ENCODE data around the gene FOXO6. TPM values are rescaled to one million over a fixed set of nuclear protein-coding genes. Genes with fewer than 3 reads are reported as not detected.
A peak's percentile ranks its signal among the peaks of the same experiment; 100 is the strongest.

FOXO6 gene
- total and polyA plus RNA-seq, 3 experiments from 2014 or later, result 0.11 TPM; not detected in 2

DNA sequence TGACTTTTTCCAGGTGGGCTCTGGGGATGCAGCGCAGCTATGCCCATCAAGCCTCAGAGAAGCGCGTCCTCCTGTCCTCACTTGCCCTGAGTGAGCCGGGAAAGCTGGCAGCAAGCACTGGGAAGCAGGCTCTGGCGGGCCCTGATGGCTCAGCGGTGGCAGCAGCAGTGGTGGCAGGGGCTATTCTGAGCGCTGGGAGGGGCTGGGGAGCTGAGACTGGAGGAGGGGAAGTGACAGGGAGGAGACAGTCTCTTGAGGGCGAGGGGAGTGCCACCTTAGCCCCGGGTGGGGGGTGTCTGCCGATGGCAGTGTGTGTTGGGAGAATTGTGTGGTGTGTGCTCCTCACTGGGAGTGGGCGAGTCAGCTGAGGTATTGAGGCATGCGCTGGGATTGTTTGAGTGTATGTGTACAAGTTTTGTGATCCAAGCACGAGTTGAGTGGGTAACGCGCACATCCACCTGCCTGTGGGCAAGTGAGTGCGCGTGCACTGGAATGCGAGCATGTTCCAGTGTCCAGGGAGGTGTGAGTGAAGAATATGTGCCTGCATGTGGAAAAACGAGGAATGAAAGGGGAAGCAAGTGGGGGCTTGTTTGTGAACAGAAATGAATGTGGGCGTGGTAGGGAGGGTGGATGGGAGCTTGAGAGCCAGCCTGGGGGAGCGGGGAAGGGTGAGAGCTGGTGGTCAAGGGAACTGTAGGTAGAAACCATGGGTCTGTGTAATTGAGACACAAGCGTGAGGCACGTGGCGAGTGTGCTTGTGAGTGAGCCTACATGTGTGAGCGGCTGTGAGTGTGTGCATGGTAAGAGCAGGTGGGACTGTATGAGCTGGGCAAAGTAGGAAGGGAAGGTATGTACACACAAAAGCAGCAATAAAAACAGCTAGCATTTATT lies 2.9 kb upstream of the FOXO6 start:
- Histone ChIP-seq H3K4me3 (ENCODE audit: low read length) (no peak overlapping the region), H3K27ac (ENCODE audit: low read depth, low read length) (no peak overlapping the region), H3K4me1 (ENCODE audit: insufficient read depth, low read length) (peaks cover 18% of the 10 kb centered on the region), H3K36me3 (ENCODE audit: insufficient read depth, low read length) (no peaks in the 10 kb centered on the region), H3K9me3 (ENCODE audit: low read length) (no peaks in the 10 kb centered on the region), H3K27me3 (ENCODE audit: insufficient read depth, low read length, poor library complexity, severe bottlenecking) (peaks cover 10% of the 10 kb centered on the region)
- ChIA-PET POLR2A (no interaction called here), CTCF (no interaction called here)
- H3K27me3 Mint-ChIP-seq, result peaks cover 8 to 15% of the 10 kb centered on the region in 2 donors
- DNase-seq, result no peak
- H3K36me3 Mint-ChIP-seq, result no peaks in the 10 kb centered on the region
- peak overlapping the region in 6 of 8 donors; percentile 70 to 97 (median 84) for H3K27ac Mint-ChIP-seq
- peaks cover 8 to 12% (median 11%) of the 10 kb centered on the region in 3 donors for H3K4me1 Mint-ChIP-seq
- no peaks in the 10 kb centered on the region for H3K9me3 Mint-ChIP-seq
- peak overlapping the region in 2 of 7 donors; percentile 28 to 42 for H3K4me3 Mint-ChIP-seq

DNA sequence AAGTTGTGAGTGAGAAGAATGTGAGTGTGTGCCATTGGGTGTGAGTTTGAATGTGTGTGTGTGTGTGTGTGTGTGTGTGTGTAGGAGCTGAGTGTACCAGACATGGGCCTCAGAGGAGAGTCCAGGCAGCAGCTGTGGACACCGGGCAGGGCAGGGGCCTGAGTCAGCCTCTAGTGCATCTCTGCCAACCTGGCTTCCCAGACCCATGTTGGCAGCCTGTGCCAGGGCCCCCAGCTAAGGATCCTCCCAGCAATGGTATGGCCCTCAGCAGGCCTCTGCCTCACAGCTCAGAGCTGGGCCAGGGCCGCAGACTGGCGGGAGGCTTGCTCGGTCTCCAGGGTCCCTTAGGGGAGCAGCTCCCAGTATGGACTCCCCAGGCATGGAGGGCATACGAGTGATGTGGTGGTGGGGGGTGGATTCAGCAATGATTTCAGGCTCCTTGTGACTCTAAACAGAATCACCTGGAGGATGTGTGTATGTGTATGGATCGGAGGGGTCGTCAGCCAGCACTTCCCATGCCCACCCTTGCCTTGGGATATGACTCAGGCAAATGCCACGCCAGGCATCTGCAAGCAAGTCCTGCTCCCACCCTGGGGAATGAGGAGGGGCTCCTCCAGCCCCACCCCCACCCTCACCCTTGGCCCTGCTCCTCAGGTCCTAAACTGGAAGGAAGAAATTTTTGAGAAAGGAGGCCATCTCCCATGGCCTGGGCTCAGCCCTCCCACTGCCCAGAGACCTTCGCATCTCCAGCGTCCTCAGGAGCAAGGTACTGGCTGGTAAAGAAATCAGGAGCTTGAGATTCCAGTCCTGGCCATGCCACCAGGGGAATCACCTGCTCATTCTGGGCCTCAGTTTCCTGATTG lies 1.8 kb upstream of the FOXO6 start:
- H3K27me3 Mint-ChIP-seq, result peaks cover 12 to 13% of the 10 kb centered on the region in 2 donors
- peaks cover 8 to 12% (median 11%) of the 10 kb centered on the region in 3 donors for H3K4me1 Mint-ChIP-seq
- Histone ChIP-seq H3K27ac (ENCODE audit: low read depth, low read length) (no peak overlapping the region), H3K4me1 (ENCODE audit: insufficient read depth, low read length) (peaks cover 18% of the 10 kb centered on the region), H3K36me3 (ENCODE audit: insufficient read depth, low read length) (no peaks in the 10 kb centered on the region), H3K4me3 (ENCODE audit: low read length) (no peak overlapping the region), H3K9me3 (ENCODE audit: low read length) (no peaks in the 10 kb centered on the region), H3K27me3 (ENCODE audit: insufficient read depth, low read length, poor library complexity, severe bottlenecking) (peaks cover 16% of the 10 kb centered on the region)
- H3K36me3 Mint-ChIP-seq, result no peaks in the 10 kb centered on the region
- no peaks in the 10 kb centered on the region for H3K9me3 Mint-ChIP-seq
- H3K27ac Mint-ChIP-seq, result peak overlapping the region in 7 of 8 donors; percentile 62 to 97 (median 85)
- H3K4me3 Mint-ChIP-seq, result peak overlapping the region in 4 of 7 donors; percentile 32 to 81 (median 40)
- DNase-seq, result peak in 1 of 5 donors; percentile 19
- ChIA-PET CTCF (interaction anchor here (1.4 kb wide), 1 partner anchor 10 kb away, joined by 3 read pairs; no protein-coding TSS in a partner anchor), POLR2A (no interaction called here)

DNA sequence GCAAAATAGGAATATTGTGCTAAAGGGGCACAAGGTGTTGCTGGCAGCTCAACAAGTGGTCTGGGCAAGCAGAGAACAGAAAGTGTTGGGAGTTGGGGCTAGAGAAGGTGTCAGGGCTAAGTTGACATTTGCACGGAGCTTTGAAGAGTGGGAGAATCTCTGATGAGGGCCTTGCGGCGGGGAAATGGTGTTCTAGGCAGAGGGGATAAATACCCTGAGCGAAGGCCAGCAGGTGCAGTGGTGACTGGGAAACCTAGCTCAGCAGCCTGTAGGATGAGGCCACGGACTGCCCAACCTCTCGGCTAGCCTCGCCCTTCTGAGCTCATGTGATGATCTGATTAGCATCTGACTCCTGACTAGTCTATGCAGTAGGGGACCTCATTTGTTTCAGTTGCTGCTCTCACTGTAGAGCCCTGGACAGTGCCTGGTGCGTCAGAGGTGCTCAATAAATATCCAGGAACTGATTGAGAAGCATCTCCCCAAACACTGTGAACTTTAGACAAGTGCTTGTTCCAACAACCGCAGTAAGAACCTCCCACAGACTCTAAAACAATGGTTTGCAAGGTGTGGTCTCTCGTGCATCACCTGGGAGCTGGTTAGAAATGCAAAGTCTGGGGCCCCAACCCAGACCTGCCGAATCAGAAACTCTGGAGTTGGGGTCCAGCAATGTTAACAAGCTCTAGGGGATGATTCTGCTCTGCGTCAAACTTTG lies 1.0 kb upstream of the FOXO6 start:
- H3K27ac ChIP-seq (ENCODE audit: low read depth, low read length), result peak overlapping the region; percentile 55

GRCh38 chr1:41361495-41362356 lies 492 bp downstream of the FOXO6 start:
- peak overlapping the region; percentile 57 to 73 (median 72) for H3K4me3 Mint-ChIP-seq
- H3K36me3 Mint-ChIP-seq, result no peaks in the 10 kb centered on the region
- H3K27me3 Mint-ChIP-seq, result peaks cover 19 to 23% of the 10 kb centered on the region in 2 donors
- H3K4me3 ChIP-seq (ENCODE audit: low read length), result peak overlapping the region; percentile 59
- H3K27me3 ChIP-seq (ENCODE audit: insufficient read depth, low read length, poor library complexity, severe bottlenecking), result peaks cover 16% of the 10 kb centered on the region
- H3K9me3 ChIP-seq (ENCODE audit: low read length), result no peaks in the 10 kb centered on the region
- ChIA-PET POLR2A (interaction anchor here (0.6 kb wide), 2 partner anchors 20 to 25 kb away, joined by 3 read pairs; no protein-coding TSS in a partner anchor), CTCF (interaction anchor here (0.6 to 1.7 kb wide), 5 partner anchors 9 to 59 kb away, joined by 3 to 4 read pairs (median 3); no protein-coding TSS in a partner anchor)
- no peaks in the 10 kb centered on the region for H3K9me3 Mint-ChIP-seq
- peaks cover 24% of the 10 kb centered on the region for H3K4me1 ChIP-seq (ENCODE audit: insufficient read depth, low read length)
- peak overlapping the region; percentile 24 for H3K27ac ChIP-seq (ENCODE audit: low read depth, low read length)
- H3K27ac Mint-ChIP-seq, result peak overlapping the region in 5 of 8 donors; percentile 39 to 74 (median 54)
- no peaks in the 10 kb centered on the region for H3K36me3 ChIP-seq (ENCODE audit: insufficient read depth, low read length)
- peaks cover 8 to 16% (median 13%) of the 10 kb centered on the region in 3 donors for H3K4me1 Mint-ChIP-seq
- DNase-seq, result peak in 2 of 5 donors; percentile 31 to 61

More for the DNA sequence above, 1.0 kb upstream of the FOXO6 start:
- ChIA-PET CTCF (interaction anchor here (1.0 to 1.4 kb wide), 3 partner anchors 9 to 60 kb away, joined by 3 to 4 read pairs (median 3); no protein-coding TSS in a partner anchor), POLR2A (no interaction called here)
- H3K9me3 ChIP-seq (ENCODE audit: low read length), result no peaks in the 10 kb centered on the region
- Mint-ChIP-seq H3K4me1 (peaks cover 8 to 12% (median 12%) of the 10 kb centered on the region in 3 donors), H3K4me3 (peak overlapping the region; percentile 42 to 85 (median 81)), H3K27ac (peak overlapping the region; percentile 54 to 94 (median 85)), H3K36me3 (no peaks in the 10 kb centered on the region), H3K9me3 (no peaks in the 10 kb centered on the region), H3K27me3 (peaks cover 16 to 21% of the 10 kb centered on the region in 2 donors)
- DNase-seq, result peak in 1 of 5 donors; percentile 47
- H3K4me1 ChIP-seq (ENCODE audit: insufficient read depth, low read length), result peaks cover 18% of the 10 kb centered on the region
- no peaks in the 10 kb centered on the region for H3K36me3 ChIP-seq (ENCODE audit: insufficient read depth, low read length)
- peaks cover 16% of the 10 kb centered on the region for H3K27me3 ChIP-seq (ENCODE audit: insufficient read depth, low read length, poor library complexity, severe bottlenecking)
- H3K4me3 ChIP-seq (ENCODE audit: low read length), result peak overlapping the region; percentile 35

- H3K27me3 ChIP-seq (ENCODE audit: insufficient read depth, low read length, poor library complexity, severe bottlenecking), result peaks cover 16% of the 10 kb centered on the region
- Mint-ChIP-seq H3K4me3 (peak overlapping the region; percentile 57 to 76 (median 72)), H3K9me3 (no peaks in the 10 kb centered on the region), H3K4me1 (peaks cover 13 to 22% (median 15%) of the 10 kb centered on the region in 3 donors), H3K36me3 (no peaks in the 10 kb centered on the region), H3K27ac (peak overlapping the region in 6 of 8 donors; percentile 0 to 74 (median 53)), H3K27me3 (peaks cover 23 to 27% of the 10 kb centered on the region in 2 donors)
- ChIA-PET CTCF (interaction anchor here (1.7 kb wide), 1 partner anchor 8 kb away, joined by 3 read pairs; no protein-coding TSS in a partner anchor), POLR2A (interaction anchor here (0.6 kb wide), 3 partner anchors 20 to 1095 kb away, joined by 3 read pairs; no protein-coding TSS in a partner anchor)
- no peaks in the 10 kb centered on the region for H3K36me3 ChIP-seq (ENCODE audit: insufficient read depth, low read length)
- peak overlapping the region; percentile 59 for H3K4me3 ChIP-seq (ENCODE audit: low read length)
- DNase-seq, result peak in 1 of 5 donors; percentile 48
- peaks cover 30% of the 10 kb centered on the region for H3K4me1 ChIP-seq (ENCODE audit: insufficient read depth, low read length)
- H3K9me3 ChIP-seq (ENCODE audit: low read length), result no peaks in the 10 kb centered on the region
- H3K27ac ChIP-seq (ENCODE audit: low read depth, low read length), result peak overlapping the region; percentile 24
Measured at GRCh38 chr1:41362357-41362721, 1.1 kb downstream of the FOXO6 start.

GRCh38 chr1:41362749-41363590 lies 1.7 kb downstream of the FOXO6 start:
- peak in 1 of 5 donors; percentile 46 for DNase-seq
- H3K27ac Mint-ChIP-seq, result peak overlapping the region; percentile 0 to 77 (median 31)
- Histone ChIP-seq H3K27me3 (ENCODE audit: insufficient read depth, low read length, poor library complexity, severe bottlenecking) (peaks cover 16% of the 10 kb centered on the region), H3K9me3 (ENCODE audit: low read length) (no peaks in the 10 kb centered on the region), H3K27ac (ENCODE audit: low read depth, low read length) (no peak overlapping the region), H3K4me3 (ENCODE audit: low read length) (no peak overlapping the region), H3K4me1 (ENCODE audit: insufficient read depth, low read length) (peaks cover 30% of the 10 kb centered on the region), H3K36me3 (ENCODE audit: insufficient read depth, low read length) (no peaks in the 10 kb centered on the region)
- ChIA-PET CTCF (interaction anchor here (1.7 kb wide), 1 partner anchor 8 kb away, joined by 3 read pairs; no protein-coding TSS in a partner anchor), POLR2A (interaction anchor here (0.6 kb wide), 1 partner anchor 1094 kb away, joined by 3 read pairs; no protein-coding TSS in a partner anchor)
- no peaks in the 10 kb centered on the region for H3K9me3 Mint-ChIP-seq
- H3K4me3 Mint-ChIP-seq, result peak overlapping the region; percentile 57 to 76 (median 72)
- H3K27me3 Mint-ChIP-seq, result peaks cover 28 to 33% of the 10 kb centered on the region in 2 donors
- no peaks in the 10 kb centered on the region for H3K36me3 Mint-ChIP-seq
- H3K4me1 Mint-ChIP-seq, result peaks cover 13 to 24% (median 15%) of the 10 kb centered on the region in 3 donors

Measured in CD8-positive, alpha-beta memory T cell (primary cell).